Stimulated activated CD4-positive, alpha-beta T cell treated with anti-CD3 and anti-CD28 coated beads, Interleukin-1b, Interleukin-23, amount 100 ng/mL, for 1 hour (primary cell): Measurements from ENCODE around the gene BPIFA3.
"Not testable (repeated sequence)": the region's sequence is repeated elsewhere in the genome, so short reads cannot be mapped to it uniquely, and the experiment has no call there.

Experiments
- DNase-seq, 2 donors: peaks; one replicate each; pipeline ENCODE4 v3.0.0-alpha.2; 2020; ENCODE audit warnings: low read depth in 2 of 2

The BPIFA3 gene

DNA sequence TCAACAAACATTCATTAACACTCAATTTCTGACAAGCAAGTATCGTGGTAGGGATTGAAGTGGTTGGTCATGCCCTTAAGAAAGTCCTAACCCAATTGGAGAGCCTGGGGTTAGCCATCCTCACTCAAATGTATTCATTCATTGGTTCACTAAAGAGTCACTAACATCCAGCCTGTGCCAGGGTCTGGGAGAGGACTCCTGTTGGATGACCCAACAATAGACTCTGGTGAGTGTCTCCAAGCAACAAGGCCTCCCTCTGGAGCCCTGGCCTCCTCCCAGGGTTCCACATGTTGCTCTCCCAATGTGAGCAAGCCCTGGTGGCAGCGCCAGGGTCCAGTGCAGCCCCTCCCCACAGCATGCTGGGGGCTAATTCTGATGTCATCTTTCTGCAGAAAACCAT is at the start of gene BPIFA3:
Gene BPIFA3, plus strand, starts transcription at position 301 of the 400 bp plus-strand sequence. CDS start 185 bp downstream, outside the sequence.
- DNase-seq = no peak

DNA sequence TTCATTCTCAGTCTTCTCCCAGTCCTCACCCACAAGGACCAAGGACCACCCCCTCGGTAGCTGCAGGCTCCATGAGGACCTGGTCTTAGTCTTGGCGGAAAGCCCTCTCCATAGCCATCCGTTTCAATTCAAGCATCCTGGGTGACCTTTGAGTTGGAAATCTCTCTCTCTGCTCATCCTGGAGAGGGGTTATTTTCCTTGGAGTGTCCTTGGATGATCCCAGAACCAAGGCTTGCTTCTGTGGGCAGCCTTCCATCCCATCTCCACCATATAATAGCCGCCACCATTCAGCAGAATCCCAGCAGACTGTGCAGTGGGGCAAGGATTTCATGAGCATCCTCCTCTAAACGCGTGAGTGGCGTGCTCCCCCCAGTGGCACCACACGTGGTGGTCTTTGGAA is 49.3 kb upstream of the BPIFA3 start, which contains the start of gene BPIFA2:
Gene BPIFA2, plus strand, starts transcription at position 301 of the 400 bp plus-strand sequence. CDS start 987 bp downstream, outside the sequence.
- DNase-seq = no peak

- DNase-seq = no peak
Measured at GRCh38 chr20:33169176-33169794, 47.9 kb upstream of the BPIFA3 start.

GRCh38 chr20:33172781-33173180 is 44.4 kb upstream of the BPIFA3 start:
- no peak for DNase-seq

DNA sequence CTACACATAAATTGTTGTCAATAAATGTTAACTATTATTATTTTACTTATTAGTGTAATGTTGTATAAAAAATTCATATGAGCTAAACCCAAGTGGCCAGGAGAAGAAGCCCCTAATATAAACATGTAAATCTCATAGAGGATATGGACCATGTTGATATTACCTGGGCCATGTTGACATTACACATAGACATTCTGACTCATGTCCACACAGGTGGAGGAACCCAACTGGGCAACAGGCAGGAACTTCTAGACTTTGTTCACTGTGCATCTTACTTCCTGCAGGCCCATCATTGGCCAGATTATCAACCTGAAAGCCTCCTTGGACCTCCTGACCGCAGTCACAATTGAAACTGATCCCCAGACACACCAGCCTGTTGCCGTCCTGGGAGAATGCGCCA is 42.0 kb upstream of the BPIFA3 start:
- no peak for DNase-seq

GRCh38 chr20:33176101-33176500 is 41.1 kb upstream of the BPIFA3 start:
- no peak for DNase-seq

- DNase-seq = no peak
Measured at GRCh38 chr20:33177866-33178265, 39.3 kb upstream of the BPIFA3 start.

- no peak for DNase-seq
Measured at GRCh38 chr20:33178726-33179125, 38.4 kb upstream of the BPIFA3 start.

GRCh38 chr20:33180169-33180568 is 37.0 kb upstream of the BPIFA3 start:
- no peak for DNase-seq

- DNase-seq = no peak
Measured at GRCh38 chr20:33181482-33182093, 35.6 kb upstream of the BPIFA3 start.

DNA sequence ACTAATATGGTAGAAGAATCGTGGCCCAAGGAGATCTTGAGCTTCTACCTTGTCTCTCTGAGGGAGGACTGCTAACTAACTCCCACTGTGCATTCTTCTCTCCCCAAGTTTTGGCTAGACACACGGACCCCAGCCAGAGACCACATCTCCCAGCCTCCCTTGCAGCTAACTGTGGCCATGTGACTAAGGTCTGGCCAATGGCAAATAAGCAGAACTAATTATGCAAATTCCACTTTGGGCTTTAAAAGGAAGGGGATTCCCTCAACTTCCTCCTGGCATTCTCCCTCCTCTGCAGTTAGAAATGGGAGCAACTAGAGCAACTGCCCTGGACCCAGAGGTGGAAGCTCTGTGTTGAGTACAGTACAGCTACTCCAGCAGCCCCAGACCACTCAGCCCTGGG is 33.8 kb upstream of the BPIFA3 start:
- DNase-seq = no peak

DNA sequence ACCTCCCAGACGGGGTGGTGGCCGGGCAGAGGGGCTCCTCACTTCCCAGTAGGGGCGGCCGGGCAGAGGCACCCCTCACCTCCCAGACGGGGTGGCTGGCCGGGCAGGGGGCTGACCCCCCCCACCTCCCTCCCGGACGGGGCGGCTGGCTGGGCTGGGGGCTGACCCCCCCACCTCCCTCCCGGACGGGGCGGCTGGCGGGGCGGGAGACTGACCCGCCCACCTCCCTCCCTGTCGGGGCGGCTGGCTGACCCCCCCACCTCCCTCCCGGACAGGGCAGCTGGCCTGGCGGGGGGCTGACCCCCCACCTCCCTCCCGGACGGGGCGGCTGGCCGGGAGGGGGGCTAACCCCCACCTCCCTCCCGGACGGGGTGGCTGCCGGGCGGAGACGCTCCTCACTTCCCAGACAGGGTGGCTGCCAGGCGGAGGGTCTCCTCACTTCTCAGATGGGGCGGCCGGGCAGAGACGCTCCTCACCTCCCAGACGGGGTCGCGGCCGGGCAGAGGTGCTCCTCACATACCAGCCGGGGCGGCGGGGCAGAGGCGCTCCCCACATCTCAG is 32.0 kb upstream of the BPIFA3 start:
- DNase-seq = not testable (repeated sequence)

- no peak for DNase-seq
Measured at GRCh38 chr20:33187491-33187890, 29.7 kb upstream of the BPIFA3 start.

DNA sequence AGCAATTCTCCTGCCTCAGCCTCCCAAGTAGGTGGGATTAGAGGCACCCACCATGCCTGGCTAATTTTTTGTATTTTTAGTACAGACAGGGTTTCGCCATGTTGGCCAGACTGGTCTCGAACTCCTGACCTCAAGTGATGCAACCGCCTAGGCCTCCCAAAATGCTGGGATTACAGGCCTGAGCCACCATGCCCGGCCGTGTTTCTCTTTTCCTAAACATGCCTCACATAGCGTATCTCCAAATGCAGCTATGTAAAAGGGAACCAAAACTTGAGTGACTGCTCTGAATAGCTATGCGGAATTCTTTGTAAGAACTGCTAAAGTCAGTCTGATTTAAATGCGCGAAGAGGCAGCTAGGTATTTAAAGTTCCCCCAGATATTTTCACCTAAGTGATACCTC is 28.7 kb upstream of the BPIFA3 start:
- no peak for DNase-seq

DNA sequence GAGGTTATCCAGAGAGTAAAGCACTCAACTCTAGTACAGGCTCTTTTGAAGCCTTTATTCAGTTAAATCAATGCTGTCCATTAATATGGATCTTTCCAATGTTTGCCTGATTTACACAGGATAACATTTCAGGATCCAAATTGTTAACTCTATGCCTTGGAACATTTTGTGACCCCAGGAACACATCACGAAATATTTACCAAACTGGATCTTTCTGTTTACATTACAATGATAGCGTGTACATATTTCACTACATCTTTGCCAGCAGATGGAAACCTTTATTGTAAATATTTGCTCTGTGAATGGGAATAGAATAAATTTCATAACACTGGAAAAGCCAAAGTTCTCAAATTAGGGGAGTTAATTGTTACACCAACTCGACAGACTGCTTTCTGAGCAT is 25.7 kb upstream of the BPIFA3 start:
- no peak for DNase-seq

- no peak for DNase-seq
Measured at GRCh38 chr20:33191955-33192354, 25.2 kb upstream of the BPIFA3 start.

- DNase-seq = no peak
Measured at GRCh38 chr20:33192912-33193501, 24.1 kb upstream of the BPIFA3 start.

DNA sequence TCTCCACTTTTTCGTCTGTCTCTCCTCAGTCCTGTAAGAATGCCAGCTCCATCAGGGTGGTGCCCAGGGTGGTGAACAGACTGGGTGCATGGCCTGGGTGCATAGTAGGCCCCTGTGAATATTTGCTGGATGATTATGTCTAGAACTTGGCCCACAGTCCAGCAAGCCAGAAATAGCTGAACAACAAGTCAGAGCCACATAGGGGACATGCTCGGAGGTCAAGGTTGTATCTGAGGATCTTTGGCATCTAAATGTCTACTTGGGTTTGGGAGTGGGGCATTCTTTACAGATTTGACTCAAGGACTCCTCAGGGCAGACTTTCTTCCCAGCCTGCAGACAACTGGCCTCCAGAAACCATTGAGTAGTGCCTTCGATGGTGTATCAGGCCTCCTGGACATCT is 18.1 kb upstream of the BPIFA3 start:
- no peak for DNase-seq

DNA sequence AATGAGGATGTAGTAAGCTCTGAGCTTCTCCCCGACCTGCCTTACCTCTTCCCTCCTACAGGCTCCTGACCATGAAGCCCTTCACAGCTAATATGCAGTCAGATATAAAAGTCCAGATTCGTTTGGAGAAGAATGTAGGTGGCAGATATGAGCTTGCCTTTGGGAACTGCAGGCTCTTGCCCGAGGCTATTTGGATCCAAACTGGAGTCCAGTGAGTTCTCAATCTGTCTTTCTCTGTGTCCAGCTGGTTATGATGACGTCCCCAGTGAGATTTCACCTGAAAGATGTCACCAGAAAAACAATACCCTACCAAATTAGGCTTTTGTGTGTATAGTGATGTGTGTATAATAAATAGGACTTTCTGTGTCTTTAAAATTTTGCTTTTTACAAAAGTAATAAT is 14.7 kb upstream of the BPIFA3 start:
- DNase-seq = no peak

DNA sequence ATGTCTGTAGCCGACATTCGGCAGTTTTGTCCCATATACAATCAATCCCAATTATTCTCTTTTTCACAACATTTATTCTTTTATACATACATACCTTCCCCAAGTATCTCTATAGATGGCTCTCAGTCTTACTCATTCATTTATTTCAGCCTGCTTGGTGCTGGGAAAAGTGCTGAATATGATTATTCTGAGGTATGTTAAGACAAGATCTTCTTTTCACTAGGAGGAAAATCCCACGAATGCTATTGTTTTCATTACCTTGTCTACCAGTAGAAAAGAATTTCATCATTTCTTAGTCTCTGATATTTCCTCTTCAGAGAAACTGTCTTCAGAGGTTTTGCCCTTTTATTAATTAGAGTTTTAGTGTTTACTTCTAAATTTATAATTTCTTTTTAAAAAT is 13.7 kb upstream of the BPIFA3 start:
- DNase-seq = no peak

- no peak for DNase-seq
Measured at GRCh38 chr20:33209789-33210188, 7.4 kb upstream of the BPIFA3 start.

GRCh38 chr20:33210371-33210770 is 6.8 kb upstream of the BPIFA3 start:
- no peak for DNase-seq

DNA sequence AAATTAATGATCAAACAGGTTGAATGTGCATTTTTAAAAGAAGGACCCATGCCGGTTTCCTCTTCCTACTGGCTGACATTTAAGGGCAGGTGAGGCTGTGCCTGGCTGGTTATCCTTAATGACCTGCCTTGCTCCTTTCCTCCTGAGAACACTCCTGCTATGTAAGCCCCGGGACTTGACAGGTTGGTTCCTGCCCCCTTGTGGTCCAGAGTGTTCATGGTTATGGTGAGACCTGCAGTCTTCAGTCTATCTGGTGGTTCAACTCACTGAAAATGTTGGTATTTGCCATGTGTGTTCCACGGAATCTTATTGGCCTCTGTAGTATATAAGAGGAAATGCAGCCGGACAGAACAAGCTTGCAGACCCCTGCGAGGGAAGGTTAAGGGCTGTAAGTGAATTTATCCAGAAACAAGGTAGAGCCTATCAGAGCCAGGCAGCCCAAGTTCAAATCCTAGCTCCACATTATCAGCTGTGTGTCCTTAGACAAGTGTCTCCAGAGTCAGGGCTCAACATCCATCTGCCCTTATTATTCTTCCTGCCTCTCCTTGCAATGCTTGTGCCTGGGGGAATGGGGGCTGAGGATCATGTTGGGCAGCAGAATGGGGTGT is 5.2 kb upstream of the BPIFA3 start:
- no peak for DNase-seq
